ENCODE results near the gene LGR5.

Gene LGR5

DNA sequence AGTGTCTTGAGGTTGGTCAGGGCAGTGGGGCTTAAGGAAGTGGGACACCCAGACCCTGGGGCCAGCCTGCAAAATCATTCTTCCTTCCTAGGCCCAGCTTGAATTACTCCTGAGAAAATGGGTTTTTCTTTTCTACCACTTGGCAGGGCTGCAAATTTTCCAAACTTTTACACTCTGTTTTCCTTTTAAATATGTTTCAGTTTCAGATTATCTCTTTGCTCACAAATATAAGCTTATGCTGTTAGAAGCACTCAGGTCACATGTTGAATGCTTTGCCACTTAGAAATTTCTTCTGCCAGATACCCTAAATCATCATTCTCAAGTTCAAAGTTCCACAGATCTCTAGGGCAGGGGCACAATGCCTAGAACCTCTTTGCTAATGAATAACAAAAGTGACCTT is 2.9 kb upstream of the LGR5 start:
- DNase-seq (ENCODE audit: low read depth in 2 of 2, low spot score in 1 of 2) = no peak

DNA sequence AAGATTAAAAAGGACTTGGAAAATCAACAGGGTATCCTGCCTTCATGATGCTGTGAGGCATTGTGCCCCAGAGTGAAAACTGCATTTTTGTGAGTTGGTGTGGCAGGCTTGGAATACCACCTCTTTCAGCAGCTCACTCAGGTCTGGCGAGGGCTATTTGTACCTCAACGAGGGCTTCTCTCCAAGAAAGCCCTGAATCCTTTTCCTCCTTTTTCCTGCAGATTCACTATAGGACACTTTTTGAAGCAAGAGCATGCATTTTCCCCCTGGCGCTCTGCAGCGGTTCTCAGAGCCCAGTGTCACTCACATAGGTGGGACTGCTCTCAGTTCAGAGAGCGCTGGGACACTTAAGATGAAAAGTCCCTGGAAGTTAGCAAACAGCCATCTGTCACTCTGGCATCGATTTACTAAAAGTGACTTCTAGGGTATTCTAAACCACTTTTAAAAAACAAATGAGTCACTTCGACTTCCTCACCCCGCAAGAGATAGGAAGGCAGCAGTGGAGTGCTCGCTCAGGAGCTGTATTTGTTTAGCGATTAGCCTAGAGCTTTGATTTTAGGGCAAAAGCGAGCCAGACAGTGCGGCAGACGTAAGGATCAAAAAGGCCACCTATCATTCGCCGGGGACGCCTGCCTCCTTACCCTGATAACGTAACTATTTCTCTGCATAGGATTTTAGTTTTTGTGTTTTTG is 782 bp upstream of the LGR5 start:
- no peak for DNase-seq (ENCODE audit: low read depth in 2 of 2, low spot score in 1 of 2)

DNA sequence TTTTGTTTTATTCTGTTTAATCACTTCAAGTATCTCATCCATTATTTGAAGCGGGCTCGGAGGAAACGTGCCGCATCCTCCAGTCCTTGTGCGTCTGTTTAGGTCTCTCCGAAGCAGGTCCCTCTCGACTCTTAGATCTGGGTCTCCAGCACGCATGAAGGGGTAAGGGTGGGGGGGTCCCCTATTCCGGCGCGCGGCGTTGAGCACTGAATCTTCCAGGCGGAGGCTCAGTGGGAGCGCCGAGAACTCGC is 311 bp upstream of the LGR5 start:
- no peak for DNase-seq (ENCODE audit: low read depth in 2 of 2, low spot score in 1 of 2)

DNA sequence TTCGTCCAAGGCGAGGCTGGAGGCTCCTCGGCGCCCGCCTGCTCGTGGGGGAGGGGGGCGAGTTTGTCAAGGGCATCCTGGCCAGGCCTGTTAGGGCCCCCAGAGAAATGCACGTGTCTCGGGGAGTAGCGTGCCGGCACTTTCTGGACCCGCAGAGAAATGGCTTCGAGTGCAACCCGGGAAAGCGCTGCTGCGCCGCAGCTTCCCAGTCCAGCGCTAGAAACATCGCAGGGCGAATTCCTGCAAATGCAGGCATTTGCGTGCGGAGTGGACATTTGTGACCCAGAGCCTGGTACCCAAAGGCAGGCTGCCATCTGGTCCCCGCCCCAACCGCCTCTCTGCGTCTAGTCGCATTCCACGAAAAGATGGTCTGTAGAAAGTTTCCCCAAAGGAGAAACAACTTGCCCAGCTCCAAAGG is 756 bp downstream of the LGR5 start:
- no peak for DNase-seq (ENCODE audit: low read depth in 2 of 2, low spot score in 1 of 2)

DNA sequence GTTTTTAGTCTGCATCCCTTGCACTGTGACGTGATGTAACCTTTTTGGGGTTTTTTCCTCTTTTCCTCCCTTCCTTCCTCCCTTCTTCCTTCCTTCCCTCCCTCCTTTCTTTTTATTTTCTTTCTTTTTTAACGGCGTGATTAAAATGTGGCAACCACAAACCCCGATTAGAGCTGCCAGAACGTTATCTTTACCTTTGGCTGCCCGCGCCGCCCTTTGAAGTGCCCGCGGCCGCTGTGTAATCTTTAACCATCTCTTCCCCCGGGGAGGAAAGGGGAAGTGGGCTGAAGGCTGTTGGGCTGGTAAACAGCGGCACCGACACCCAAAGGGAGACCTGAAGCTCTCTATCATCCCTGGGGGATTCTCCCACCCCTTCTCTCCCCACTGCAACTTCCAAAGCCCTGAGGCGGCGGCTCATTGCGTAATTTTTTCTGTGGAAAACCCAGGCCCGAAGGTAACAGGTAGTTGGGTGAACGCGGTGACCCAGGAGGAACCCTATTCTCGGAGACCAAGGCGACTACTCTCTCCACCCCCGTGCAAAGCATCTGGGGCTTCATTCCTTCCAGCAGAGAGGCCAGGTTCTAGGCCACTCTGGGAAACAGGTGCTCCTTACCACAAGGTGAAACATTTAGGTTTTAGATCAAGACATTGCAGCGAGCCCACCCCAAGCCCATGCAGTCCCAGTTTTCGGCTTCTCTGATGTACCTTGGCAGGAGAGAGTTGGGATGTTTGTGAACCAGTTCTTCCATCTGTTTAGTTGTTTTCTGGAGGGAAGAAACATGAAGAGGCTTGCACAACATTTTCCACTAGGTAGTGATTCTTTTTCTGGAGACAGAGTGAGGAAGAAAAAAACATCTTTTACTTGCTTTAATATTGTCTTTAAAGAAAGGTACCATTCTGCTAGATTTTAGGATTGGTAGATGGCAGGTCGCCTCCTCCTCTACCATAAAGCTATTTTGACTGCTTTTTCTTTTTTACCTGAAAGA is 1.5 kb downstream of the LGR5 start:
- DNase-seq (ENCODE audit: low read depth in 2 of 2, low spot score in 1 of 2) = no peak

DNA sequence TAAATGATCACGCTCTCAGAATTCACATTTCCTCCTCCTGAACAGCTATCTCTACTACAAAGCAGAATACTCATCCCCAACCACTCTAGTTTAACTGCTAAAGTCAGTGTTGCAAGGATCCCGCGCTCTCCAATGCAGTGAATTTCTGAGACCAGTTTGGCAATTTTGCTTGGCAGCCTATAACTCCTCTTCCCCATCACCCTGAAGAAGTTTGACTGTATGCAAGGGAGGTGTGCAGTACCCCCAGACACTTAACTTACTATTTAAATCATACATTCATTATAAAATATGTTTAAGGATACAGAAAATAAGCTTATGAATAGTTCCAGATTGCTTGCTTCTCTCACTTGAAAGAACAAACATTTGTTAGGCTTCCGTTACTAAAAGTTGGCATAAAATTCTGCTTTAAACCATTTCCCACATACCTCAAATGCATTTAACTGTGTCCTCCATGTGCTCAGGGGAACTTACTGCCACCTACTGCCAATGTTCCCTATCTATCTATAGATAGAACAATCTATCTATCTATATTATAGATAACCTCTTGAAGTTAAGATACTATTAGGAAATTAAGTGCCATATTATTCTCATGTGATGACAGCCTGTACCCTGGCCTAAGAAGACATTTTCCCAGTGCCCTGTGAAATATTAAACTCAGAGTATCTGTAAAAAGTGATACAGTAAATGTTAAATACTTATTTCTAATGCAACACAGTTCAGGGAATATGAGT is 2.4 kb downstream of the LGR5 start:
- no peak for DNase-seq (ENCODE audit: low read depth in 2 of 2, low spot score in 1 of 2)

DNA sequence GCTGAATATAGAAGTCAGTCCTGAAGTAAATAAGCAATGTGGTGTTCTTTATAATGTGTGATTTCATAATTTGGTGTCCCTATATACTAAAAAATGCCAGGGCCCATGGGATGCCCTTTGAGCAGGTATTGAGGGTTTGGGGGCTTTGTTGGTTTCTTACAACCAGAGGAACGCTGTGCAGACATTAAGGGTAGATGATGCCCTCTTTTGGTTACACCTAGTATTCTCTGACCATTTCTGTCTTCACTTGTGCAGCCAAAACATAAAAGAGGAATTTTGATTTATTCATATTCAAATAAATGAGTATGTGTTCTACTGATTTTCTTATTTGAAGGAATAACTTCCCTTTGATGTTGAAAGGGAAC is 3.0 kb downstream of the LGR5 start:
- no peak for DNase-seq (ENCODE audit: low read depth in 2 of 2, low spot score in 1 of 2)

DNA sequence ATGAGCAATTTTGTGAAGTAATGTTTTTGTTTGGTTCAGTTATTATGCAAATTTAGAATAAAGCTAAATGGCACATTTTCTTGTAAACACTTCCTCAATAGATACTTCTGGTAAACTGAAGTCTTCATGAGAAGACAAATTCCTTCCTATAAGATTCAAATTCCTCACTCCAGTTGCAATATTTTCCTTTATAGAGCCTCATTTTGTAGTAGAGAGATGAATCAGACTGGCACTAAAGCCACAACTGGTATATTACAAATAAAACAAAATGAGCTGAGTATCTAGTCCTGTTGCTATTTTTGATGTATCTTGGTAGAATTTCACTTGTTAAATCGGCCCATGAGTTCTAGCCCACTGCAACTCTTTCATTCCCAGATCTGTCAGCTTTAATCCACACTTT is 5.5 kb downstream of the LGR5 start:
- DNase-seq (ENCODE audit: low read depth in 2 of 2, low spot score in 1 of 2) = no peak

DNA sequence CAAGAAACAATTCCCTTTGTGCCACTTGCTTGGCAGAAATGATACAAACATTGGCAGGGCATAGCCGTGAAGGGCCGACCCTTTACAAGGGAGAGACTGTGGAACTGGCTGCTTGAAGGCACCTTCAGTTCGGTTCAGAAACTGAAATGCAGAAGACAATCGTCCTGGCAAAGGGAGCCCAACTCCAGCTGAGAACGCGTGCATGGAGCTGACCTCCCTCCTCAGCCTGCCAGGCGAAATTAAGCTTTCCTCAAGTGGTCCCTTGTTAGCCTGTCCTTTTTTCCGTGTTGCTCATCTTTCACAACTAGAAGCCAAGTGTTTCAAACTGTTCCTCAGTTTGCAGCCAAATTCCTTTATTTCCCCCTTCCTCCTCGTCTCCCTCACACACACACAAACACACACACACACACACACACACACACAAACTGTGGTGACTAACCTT is 8.1 kb downstream of the LGR5 start:
- DNase-seq (ENCODE audit: low read depth in 2 of 2, low spot score in 1 of 2) = no peak

DNA sequence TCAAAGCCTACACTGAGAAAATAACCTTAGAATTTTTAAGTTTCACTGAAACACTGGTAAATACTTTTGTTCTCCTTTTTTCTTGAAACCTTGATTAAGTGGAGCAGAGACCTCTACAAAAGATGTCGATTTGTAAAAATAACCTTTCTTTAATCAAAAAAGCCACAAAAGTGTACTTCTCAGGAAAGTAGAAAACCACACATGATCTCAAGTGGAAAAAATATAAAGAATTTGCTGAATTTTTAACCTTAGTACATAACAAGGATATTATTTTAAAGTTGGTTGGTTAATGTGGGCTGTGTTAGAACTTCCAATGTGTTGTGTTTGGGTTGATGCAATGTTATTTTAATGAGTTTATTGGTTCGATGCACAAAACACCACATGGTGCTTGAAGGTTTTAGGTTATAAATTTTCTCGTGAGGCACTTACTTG is 8.6 kb downstream of the LGR5 start:
- no peak for DNase-seq (ENCODE audit: low read depth in 2 of 2, low spot score in 1 of 2)

DNA sequence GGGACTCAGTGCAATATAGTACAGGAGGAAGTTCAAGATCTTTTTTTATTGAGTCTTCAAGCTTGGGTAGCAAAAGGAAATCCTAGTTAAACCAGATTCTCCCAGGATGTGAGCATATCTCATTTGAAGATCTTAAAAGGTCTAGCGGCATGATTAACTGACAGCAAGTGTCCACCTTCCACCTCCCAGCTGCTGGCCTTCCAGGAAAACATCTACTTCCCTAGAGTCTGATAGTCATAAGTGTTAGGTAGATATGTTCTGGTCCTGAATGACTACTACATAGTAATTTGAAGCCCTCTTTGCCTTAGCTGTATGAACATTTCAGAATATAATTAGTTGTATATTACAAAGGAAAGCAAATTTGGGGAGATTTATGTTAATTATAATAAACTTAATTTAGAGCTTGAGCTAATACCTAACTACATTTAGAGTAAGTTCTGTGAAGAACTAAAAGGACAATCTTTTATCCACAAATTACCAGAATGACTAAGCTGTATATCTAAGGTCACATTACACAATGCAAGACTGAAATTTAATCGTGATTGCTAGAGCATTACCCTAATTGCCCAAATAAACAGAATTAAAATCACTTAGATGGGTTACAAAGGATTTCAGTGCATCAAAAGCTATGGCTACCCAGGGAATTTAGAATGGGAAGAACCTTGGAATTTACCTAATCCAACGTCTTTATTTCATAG is 9.9 kb downstream of the LGR5 start:
- no peak for DNase-seq (ENCODE audit: low read depth in 2 of 2, low spot score in 1 of 2)

DNA sequence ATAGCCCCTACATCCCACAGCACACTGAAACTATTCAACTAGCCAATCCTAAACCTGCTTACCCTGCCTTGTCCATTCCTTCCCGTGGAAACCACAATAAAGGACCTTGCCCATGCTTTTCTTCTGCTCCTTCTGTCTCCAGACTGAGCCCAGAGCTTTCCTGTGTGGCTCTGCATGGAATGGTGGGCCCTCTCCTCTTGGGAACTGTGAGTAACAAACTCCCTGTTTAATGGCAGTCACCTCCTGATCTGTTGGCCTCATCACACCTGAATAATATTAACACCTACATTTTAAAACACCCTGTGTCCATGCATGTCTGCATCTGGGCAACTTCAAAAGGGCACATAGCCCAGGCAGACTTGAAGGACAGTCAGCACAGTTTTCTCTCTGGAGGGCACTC is 12.4 kb downstream of the LGR5 start:
- no peak for DNase-seq (ENCODE audit: low read depth in 2 of 2, low spot score in 1 of 2)

DNA sequence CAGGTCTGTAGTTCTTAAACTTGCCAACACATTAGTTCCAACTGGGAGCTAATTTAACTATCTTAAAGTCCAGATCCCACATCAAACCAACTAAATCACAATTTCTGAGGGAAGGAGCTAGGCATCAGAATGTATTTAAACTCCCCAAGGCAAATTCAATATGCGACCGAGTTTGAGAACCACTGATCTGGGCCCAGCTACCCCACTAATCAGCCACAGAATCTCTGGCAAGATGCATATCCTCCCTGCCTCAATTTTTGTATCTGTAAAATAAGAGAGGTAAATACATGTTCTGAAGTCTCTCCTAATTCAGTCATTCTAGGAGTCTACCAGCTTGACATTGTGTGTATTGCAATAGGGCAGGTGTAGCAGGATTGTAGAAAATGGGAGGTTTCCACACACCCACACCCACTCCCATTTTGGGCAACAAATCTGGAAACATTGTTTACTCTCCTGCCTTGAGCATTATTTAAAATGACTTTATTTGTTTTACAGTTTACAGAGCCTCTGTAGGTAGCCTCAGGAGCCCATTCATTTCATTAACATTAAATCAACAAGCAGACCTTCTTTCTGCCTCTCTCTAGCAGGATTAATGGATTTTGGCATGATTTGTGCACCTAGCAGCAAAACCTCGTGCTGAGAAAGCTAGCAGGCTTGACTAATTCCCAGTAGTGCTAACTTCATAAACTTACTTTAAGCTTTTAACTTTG is 15.6 kb downstream of the LGR5 start:
- DNase-seq (ENCODE audit: low read depth in 2 of 2, low spot score in 1 of 2) = no peak

DNA sequence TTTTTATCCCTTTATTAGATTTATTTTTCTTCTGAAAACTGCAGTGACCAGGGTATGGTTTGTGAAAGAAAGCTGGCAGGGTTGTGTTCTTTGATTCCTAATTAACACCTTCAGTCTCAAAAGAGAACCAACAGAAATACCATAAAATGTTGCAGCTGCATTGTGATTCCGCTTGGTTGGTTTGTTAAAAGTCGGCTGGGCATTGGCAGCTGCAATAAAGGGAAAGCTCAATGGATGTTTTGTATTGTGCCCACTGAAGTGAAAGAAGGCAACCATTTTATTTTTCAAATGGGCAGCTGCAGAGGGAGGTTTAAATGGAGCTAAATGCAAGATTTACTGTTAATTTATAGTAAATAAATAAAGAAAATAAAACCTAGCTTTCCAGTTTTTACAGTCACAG is 16.7 kb downstream of the LGR5 start:
- no peak for DNase-seq (ENCODE audit: low read depth in 2 of 2, low spot score in 1 of 2)

DNA sequence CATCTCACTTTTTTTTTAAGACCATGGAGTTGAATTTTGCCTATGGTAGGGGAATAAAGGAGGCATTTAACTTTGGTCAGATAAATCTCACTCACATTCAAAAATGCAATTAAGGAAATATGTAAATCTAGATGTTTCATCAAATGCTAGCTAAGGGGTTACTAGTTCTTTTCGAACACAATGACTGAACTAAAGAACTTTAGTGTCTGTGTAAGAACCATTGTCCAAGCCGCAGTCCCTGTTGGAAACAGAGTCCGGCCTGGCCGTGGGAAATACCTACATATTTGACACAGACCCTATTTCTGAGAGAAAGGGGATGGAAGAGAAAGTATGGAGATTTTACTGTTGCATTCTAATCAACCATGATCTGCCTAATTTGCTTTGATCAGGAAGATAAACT is 17.4 kb downstream of the LGR5 start:
- DNase-seq (ENCODE audit: low read depth in 2 of 2, low spot score in 1 of 2) = no peak

DNA sequence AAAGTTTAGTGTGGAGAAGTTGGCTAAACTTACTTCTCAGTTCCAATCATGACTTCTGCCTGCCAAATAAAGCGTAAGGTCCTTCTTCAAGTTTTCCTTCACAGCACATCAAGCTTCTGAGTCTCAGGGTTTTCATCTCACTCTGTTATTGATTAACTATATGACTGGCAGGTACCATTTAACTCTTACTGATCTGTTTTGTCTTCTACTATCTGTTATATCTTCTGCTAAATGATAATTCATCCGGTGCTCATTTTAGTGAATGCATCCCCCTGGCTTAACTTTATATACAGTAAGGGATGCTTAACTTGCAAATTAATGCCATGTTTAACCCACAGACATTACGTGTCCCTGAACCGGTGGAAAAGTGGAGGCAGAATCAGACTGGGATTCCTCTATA is 20.7 kb downstream of the LGR5 start:
- DNase-seq (ENCODE audit: low read depth in 2 of 2, low spot score in 1 of 2) = no peak

DNA sequence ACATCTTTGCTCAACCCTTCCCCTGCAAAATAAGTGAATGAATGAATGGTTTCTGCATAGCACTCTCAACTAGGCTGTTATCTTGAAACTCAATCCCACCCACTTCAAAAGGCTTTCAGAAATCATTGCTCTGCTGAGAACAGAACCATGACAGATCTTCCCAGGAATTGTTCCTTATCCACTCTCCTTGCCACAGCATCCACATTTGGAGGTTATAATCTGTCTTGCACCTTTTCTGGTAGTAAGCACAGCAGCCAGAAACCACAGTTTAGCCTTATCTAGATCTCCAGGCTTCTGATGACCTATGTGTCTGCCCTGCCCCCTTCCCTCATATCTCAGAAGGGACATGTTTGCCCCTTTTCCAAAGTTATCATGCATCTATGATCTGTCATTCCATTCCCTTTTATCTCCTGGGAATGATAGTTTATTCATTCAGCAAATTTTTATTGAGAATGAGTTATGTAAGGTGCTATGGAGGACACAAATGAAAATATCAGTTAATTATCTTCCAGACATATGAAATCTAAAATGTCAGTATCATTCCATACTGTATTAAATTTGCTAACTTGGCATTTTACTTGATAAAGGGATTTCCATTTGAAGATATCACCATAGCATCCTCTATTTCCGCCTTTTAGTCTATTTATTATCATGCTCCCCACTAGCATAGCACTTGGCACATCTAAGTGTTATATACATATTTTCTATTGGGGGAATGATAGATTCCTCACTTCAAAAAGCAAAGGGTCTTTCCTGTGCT is 21.4 kb downstream of the LGR5 start:
- DNase-seq (ENCODE audit: low read depth in 2 of 2, low spot score in 1 of 2) = no peak

DNA sequence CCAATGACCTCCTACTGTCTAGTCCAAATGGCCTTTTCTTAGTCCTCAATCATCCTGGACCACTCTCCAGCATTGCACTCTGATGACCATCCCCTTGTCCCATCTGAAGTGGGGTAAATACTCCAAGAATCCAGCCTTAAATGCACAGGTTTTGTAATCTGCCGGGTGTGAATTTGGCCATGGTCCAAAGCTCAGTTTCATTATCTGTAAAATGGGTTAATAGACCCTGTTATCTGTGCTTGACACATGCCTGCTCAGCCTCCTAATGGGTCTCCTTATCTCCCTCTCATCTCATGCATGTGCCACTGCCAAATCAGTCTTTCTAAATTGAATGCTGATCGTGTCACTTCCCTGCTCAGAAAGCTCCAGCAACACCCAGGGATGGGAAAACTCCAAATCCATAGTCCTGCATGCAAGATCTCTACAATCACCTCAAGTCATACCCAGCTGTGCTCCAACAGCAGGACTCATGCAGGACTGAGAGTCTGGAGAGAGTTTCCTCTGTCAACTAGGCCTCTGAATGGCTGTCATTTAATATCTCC is 22.3 kb downstream of the LGR5 start:
- DNase-seq (ENCODE audit: low read depth in 2 of 2, low spot score in 1 of 2) = no peak

DNA sequence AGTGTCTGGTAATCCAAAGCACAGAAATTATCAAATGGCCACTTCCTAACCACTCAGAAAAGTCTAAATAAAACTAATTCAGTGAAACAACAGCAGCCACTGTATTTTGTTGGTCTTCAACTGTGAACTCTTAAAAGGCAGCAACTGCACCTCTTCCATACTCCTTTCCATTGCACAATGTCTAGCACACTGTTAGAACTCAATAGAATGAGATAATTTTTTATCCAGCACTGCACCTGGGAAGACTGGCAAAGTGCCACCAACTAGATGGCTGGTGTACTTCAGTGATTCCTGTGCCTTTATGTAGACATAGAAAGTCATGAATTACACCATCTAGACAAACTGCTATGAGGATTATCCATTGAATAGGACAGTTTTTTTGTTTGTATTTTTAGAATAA is 26.2 kb downstream of the LGR5 start:
- no peak for DNase-seq (ENCODE audit: low read depth in 2 of 2, low spot score in 1 of 2)

DNA sequence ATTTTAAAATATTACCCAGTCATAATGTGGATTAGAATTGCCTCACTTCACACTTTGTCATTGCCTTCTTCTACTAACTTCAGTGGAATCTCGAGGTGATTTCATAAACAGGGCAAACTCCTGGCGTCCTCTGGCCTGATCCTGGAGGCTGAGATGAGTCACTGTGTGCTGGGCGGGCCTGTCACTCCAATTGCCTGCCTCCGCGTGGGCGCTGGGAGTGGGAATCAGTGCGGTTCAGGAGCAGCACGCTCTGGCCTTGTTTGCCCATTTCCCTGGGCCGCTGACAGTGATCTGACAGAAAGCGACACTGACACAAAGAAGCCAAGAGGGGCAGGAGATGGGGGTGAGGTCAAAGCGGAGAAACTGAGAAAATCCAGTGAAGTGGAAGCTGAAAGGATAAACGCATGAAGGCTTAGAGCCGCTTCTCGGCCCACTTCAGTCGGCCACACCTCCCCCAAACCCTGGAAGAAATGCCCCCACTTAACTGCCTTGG is 29.7 kb downstream of the LGR5 start:
- no peak for DNase-seq (ENCODE audit: low read depth in 2 of 2, low spot score in 1 of 2)
